Cerebellar cortex (tissue), 1 donor: ENCODE results near the gene OR1D5.
"Not testable (repeated sequence)": the region's sequence is repeated elsewhere in the genome, so short reads cannot be mapped to it uniquely, and the experiment has no call there.

Source experiments
- DNase-seq: peaks from one replicate; pipeline ENCODE4 v3.0.0-alpha.2; 2015; ENCODE audit warnings: low spot score

Gene OR1D5, protein sequence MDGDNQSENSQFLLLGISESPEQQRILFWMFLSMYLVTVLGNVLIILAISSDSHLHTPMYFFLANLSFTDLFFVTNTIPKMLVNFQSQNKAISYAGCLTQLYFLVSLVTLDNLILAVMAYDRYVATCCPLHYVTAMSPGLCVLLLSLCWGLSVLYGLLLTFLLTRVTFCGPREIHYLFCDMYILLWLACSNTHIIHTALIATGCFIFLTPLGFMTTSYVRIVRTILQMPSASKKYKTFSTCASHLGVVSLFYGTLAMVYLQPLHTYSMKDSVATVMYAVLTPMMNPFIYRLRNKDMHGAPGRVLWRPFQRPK

DNA sequence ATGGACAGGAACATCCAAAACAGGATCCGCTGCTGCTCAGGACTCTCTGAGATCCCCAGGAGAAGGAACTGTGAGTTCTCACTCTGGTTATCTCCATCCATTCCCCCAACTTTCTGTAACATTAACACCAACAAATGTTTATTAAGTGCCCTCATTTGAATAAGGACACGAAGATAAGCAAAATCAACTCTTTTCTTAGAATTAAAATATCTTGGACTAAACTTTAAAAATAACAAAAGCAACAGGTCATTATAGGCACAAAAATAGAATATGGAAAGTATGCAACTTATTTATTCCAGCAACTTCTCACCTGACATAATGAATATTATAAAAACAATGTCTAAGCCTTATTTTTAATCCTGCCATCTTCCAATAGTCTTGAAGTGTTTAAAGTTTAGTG lies at the start of gene OR1D5:
OR1D5 (minus strand) TSS at position 101 of the 400 bp plus-strand sequence; CDS start at position 101, 0 bp downstream.
- DNase-seq = not testable (repeated sequence)

DNA sequence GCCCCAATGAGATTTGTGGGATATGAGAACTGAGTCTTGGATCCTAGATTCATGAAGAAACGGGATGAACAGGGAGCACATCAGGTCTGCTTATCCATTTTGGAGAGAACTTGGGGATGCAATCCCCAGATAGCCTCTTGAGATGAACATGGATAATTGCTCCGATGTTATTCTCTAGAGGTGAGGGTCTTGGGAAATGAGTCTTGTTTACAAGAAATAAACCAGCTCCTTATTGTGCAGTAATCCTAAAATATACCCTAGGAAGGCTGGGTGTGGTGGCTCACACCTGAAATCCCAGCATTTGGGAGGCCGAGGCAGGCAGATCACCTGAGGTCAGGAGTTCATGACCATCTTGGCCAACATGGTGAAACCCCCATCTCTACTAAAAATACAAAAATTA lies 40.9 kb upstream of the OR1D5 start, which contains the start of gene OR1D2:
OR1D2 (minus strand) TSS at position 101 of the 400 bp plus-strand sequence. CDS start 11,426 bp downstream, outside the sequence.
- no peak for DNase-seq

DNA sequence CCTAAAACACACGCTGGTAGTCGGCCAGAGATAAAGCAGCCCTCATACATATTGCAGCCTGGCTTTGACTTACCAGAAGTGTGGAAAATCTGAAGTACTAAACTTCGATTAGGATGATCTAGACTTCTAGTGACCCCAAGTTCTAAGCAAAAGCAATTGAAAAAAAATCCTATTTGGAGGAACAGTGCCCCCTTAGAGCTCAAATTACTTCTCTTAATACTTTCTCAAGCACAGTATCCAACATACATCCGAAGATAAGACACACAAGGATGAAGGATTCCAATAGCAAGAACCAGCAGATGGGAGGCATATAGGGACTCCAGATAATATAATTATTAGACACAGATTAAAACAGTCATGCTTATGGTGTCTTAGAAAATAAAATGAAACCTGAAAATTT lies 10.4 kb upstream of the OR1D5 start:
- DNase-seq = not testable (repeated sequence)

DNA sequence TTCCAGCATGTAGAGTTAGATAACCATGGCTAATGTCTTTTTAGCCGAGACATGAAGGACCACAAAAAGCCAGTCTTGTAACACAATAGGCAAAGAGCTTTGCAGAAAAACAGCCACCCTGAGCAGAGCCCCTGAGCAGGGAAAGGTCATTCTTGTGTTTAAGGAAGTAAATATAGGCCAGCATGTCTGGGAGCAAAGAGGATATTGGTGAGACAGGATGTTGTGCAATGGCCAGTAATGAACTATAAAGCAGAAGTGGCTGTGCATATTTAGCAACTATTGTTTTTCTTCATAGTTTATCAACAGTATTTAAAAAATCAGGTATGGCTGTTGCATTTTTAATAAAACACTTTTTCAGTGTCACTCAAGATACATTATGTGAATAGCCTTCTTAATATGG lies 1.8 kb upstream of the OR1D5 start:
- DNase-seq = not testable (repeated sequence)

DNA sequence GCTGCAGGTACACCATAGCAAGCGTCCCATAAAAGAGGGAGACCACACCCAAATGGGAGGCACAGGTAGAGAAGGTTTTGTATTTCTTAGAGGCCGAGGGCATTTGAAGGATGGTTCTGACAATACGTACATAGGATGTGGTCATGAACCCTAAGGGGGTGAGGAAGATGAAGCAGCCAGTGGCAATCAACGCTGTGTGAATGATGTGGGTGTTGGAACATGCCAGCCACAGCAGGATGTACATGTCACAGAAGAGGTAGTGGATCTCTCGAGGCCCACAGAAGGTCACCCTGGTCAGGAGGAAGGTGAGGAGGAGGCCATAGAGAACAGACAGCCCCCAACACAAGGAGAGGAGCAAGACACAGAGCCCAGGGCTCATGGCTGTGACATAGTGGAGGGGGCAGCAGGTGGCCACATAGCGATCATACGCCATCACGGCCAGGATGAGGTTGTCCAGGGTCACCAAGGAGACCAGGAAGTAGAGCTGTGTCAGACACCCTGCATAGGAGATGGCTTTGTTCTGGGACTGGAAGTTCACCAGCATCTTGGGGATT lies 506 bp downstream of the OR1D5 start:
- not testable (repeated sequence) for DNase-seq

DNA sequence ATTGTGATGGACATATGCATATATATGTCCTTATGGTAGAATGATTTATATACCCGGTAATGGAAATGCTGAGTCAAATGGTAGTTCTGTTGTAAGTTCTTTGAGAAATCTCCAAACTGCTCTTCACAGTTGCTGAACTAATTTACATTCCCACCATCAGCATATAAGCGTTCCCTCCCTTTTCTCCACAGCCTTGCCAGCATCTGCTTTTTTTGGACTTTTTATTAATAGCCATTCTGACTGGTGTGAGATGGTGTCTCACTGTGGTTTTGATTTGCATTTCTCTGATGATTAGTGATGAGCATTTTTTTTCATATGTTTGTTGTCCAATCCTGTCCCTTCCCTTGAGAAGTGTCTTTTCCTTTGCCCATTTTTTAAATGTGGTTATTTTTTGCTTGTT lies 8.5 kb downstream of the OR1D5 start:
- not testable (repeated sequence) for DNase-seq

DNA sequence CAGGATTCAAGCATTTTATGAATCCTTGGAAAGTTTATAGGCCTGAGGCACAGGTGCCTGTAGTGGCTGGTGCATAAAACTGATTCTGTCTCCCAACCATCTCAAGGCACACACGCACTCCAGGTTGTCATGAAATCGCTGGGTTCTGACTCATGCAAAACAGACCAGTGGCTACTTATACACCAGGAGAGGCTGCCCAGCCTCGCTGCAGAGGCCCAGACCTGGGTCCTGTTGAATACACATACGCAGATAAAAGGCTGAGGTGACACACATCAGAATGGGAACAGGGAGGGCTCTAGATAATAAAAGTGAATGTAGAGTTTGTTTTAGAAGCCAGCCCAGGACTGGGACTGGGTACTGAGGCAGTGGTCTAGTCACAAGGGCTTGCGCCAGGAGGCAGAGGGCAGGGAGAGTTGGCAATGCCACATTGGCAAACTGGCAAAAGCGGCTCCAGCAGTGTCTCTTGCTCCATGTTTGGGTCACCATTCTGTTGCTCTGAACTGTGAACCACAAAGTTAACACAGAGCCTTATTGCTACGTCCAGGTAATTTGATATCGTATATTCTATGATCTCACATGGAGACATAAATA lies 13.6 kb downstream of the OR1D5 start:
- no peak for DNase-seq

DNA sequence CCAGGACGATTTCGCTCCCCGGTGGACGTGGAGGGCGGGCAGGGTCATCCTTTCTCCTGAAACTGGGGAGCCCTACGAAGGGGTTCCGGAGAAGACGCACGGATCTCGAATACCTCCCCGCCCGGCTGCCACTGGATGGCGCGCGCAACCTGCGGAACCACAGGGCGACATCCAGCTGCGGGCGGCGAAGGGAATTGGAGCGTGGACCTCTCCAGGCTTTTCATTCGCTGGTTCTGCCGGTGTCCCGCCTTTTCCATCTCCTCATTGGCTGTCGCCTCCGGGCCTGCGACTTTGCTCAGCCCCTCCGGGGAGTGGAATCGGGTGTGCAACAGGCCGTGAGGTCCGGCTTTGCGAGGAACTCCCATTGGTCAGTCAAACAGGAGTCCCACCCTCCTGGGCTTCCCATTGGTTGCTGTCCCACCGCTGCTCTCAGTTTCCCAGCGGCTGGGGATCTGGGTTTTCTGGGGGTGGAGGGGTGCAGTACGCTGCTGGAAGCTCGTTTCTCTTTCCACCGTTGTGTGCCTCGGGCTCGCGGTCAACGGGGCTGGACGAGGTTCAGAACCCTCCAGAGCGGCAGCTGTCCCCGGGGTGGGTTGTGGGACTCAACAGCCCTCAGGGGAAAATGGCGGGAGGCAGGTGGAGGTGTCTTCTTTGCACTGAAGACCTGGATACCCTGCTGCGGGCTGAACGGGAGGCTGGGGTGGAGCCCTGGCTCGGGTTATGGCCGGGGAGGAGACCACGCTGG lies 14.5 kb downstream of the OR1D5 start:
- DNase-seq = peak; percentile 99

DNA sequence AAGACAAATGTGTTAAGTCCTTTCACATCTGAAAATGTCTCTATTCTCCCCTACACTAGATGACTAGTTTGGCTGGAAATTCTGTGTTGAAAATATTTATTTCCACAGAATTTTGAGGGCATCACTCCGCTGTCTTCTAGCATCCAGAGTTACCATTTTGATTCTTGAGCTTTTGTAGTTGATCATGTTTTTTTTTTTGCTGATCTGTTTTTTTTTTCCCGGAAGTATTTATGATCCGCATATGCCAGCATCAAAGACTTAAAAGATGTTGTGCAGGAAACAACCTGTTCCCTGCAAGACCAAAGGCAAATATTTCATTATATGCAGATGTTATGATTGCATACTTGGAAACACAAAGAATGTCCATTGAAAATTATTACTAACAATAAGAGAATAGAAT lies 16.7 kb downstream of the OR1D5 start:
- DNase-seq = no peak

DNA sequence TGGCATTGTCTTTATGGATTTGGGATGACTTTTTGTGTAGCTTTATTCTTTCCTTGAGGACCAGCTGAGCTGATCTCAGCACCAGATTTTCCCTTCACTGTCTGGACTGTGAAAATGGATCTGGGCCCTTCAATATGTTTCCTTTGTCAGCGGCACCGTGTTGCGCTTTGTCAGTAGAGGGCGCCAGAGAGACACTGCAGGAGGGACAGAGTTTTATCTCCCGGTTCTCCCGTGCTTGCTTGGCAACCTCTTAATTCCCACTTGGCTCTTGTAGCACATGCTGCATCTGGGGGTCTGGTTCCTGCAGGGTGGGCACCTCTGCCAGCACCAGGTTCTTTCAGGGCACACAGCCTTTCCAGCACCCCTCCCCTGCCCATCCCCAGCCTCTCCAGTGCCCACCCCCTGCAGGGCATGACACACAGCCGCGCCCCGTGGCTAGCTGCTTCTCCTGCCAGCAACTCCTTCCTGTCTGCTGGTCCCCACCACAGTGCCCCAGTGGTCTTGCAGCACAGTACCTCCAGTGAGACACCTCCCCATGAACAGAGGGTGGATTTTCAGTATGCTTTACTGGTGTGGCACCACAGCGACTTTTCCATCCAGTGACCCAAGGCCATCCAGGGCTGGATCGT lies 19.6 kb downstream of the OR1D5 start:
- DNase-seq = no peak

DNA sequence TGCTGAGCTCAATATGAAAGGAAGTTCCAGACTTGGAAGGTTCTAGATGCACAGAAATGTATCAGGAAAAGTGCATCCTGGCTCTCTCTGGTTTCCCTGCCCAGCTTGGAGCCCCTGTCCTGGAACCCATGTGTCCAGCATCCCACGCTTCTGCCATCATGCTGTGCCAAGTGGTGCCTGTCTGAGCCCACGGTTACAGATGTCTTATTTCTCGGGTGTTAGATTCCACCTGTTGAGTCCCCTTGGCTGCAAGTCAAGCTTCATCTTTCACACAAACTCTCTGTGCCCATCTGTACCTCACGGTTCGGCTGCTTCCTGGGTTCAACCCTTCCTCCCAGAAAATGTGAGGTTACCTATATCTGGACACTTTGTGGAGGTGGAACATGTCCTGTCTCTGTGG lies 22.5 kb downstream of the OR1D5 start:
- DNase-seq = no peak

DNA sequence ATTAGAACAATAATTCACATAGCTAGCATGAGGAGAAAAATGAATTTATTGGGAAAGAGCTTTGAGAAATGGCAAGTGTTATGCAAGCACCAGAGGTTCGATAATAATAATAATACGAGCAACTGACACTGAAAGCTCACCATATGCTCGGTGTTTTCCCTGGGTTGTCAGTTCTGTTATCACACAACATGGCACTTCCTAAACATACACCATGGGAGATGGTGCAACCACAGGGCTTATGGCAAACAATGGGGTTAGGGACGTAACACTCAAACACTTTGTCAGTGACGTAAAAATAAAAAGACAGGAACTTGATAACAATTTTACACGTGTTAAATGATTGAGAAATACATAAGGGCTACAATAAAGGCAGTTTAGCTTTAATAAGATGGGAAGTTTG lies 23.7 kb downstream of the OR1D5 start:
- no peak for DNase-seq

DNA sequence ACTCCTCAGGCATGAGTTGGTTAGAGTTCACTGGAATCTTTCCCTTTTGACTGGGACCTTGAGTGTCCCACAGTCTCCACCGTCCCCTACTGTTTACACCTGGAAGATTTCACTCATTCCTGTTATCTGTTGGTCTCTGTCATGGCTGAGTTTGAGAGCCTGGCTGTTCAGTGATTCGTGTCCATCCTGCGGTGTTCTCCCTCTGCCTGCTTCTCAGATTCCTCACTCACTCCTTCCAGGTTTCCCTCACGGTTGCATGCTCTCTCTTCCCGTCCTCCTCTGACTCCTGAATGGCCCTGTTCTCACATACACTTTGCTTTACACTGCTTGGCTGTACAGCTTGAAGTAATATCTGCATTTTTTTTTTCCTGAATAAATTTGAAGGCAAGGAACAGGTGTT lies 24.5 kb downstream of the OR1D5 start:
- DNase-seq = no peak

DNA sequence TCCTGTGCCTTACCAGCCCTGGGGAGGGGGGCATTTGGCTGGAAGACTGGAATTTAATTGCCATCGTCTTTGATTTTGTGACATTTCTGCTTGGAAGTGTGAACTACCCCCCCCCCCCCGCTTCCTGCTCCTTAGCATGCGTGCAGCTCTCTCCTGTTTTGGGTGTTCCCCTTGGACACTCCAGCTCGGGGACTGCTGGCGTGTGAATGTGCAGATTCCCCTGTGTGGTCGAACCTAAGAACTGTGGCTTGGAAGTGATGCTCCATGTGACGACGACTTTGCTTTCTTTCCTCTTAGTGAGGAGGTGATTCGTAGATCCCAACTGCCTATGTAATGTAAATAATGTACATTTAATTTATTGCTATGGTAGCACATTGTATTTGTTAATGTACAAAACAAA lies 26.1 kb downstream of the OR1D5 start:
- no peak for DNase-seq

DNA sequence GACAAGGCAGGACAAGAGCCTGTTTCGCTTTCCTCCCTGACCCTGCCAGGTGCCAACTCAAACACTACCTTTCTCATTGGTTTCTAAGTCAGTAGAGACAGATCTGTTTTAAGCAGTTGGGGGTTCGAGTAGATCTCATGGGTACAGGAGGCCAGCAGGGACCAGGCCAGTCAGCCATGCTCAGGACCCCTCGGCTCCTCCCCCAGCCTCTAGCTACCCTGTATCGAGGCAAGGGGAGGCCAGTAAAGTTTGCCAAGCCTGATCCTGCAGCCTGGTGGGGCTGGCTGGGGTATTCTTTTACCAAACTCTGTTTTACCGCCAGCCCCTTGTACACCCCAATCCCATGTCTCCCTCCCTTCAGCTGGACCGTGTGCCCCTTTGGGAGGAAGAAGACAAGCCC lies 26.6 kb downstream of the OR1D5 start:
- DNase-seq = no peak

DNA sequence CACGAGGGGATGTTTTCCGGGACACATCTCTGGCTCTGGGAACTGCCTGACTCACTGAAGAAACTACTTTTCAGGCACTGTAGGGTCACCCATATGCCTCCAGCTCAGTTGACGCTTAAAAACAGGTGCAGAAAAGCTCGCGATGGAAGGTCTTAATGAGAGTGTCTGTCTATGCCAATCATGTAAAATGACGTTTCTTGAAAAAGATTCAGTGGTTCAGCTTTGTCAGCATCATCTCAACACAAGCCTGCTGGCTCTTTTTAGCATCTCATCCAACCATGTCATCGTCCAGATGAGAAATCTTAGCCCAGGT lies 27.5 kb downstream of the OR1D5 start:
- no peak for DNase-seq

DNA sequence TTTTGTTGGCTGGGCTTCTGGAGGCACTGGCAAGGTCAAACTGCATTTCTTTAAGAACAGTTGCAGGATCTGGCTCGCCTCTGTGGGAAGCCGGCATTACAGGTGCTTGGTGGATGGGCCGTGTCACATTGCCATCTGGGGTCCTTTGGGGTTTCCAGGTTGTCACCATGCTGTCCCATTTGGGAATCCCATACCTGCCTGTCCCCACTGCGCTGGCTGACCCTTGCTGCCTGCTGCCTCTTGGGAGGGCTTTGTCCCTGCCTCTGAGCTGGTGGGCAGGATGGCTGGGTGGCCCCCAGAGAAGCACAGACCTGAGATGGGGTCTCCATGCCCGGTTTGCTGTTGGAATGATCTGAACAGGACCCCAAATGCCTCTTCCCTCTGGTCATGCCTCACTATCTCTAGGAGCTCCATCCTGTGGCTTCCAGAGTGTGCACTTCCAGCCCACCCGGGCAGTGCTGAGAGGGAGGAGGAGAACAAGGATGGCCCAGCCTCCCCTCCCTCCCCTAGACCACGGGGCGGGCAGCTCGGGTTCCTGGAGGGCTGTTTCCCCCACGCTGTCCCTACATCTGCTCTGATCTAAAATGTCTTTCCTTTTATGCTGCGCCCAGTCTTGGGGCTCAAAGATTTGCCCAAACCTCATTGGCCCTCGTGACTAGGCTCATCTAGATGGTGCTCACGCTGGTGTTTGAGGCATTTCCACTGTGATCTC lies 28.0 kb downstream of the OR1D5 start:
- no peak for DNase-seq

DNA sequence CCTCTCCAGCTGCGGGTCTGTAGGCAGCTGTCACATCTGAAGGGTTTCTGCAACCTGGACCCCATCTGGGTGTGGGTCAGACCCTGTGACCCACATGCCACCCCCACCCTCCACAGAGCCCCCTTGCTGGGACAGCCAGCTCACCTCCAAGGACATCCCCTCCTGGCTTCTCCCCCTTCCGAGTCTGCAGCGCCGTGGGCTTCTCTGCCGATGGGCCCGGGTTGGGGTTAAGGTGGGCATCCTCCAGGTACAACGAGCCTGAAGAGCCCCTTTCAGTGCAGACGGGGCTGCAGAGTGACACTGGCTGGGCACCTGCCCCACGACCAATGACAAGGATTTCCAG lies 28.9 kb downstream of the OR1D5 start:
- no peak for DNase-seq

DNA sequence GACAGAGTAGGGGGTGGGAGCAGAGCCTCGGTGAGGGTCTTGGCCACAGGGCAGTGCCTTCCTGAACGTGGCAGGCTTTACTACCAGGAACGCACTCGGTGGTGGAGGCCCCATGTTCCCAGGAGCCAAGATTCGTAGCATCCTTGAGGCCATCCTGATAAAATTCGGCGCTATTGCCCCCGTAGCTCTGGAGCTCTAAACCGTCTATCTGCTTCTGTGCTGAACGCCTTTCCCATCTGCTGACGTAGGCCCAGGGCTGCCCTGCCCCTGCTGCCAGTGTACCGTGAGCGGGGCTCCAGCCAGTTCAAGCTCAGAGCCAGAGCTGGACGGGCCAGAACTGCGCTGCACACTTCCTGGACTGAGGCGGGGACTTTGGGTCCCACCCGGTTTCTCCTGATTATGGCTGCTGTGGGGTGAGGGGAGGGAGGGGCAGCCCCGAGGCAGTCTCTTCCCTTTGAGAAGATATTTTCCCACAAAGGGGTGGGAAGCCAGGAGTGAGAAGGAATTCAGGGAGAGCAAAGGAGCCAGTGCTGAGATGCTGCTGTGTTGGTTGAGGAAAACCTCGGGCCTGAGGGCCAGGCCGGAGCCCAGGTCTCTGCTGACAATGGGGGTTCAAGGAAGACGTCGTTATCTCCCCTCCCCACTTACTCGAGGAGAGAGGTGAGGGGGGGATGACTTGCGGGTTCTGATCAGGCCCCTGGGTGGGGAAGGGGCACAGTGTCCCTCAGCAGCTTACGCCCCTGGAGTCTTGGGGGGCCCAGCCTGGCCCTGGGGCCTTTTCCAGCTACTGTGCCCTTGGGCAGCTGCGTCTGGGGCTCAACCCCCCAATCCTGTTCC lies 29.4 kb downstream of the OR1D5 start:
- DNase-seq = no peak

DNA sequence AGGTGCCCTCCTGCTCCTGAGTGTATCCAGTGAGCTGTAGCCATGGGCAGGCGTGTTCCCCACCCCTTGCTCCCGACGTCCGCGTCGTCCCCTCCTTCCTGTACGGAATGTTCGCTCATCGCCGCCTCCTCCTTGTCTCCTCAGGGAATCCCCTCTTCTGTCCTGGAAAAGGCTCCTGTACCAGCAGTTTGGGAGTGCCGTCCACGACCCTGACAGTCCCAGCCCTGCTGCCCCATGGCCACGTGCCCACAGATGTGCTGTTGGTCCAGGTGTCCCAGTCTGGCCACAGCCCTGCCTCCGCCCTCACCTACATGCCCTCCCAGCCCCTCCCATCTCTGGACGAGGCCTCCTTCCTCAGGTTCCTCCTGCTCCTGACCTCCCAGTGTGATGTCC lies 30.2 kb downstream of the OR1D5 start:
- no peak for DNase-seq
